Measurements from ENCODE around the gene ITPRIPL1.

Gene ITPRIPL1

DNA sequence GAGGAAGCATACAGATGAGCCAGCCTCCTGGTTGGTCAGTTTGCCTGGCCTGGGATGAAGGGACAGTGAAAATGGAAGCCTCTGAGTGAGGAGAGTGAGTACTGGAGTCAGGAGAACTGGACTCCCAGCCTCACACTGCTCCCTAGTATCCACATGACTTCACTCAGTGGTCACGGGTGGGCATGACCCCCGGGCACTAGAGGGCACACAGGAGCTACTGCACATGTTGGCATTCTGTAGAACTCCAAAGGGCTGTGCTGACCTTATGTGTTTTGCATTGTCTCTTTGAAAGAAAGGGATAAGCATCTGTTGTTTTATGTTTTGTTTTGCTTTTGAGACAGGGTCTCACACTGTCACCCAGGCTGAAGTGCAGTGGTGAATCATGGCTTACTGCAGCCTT is 34.2 kb downstream of the ITPRIPL1 start:
- DNase-seq (ENCODE audit: low read depth) = no peak

DNA sequence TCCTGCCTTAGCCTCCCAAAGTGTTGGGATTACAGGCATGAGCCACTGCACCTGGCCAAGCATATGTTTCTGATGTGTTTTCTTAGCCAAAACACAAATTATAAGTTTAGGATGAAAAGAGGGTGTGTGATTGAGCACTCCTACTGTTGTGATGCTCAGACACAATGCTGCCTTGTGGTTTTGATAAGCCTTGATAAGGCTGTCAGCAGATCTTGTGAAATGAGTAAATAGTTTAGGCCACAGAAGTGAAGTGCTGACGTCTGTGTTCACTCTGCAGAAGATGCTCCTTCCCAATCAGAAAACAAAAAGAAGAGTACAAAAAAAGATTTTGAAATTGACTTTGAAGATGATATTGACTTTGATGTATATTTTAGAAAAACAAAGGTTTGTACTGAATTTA is 34.7 kb downstream of the ITPRIPL1 start:
- no peak for DNase-seq (ENCODE audit: low read depth)

DNA sequence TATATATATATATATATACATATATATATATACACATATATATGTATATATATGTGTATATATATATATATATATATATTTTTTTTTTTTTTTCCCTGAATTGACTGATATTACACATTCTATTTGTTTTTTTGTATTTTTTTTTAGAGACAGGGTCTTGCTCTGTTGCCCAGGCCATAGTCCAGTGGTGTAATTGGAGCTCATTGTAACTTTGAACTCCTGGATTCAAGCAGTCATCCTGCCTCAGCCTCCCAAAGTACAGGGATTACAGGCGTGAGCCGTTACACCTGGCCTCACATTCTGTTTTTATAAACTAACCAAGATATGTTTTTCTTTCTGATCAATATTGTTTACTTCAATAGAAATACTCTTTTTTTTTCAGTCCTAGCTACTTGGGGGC is 36.6 kb downstream of the ITPRIPL1 start:
- no peak for DNase-seq (ENCODE audit: low read depth)

DNA sequence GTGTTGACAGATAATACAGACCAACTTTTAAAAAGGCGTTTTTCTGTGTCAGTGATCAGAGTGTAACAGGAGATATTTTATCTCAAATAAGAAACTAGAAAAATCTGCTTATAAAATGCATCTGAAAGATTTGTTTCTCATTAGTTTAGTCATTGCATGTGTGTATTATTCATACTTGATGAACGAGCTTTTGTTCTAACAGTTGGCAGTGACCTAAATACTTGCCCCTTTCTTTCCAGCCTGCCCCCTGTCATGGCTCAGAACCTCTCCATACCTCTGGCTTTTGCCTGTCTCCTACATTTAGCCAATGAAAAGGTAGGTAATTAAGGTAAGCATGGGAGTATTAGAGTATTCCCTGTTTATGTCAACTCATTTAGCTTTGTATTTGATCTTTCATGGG is 44.1 kb downstream of the ITPRIPL1 start:
- no peak for DNase-seq (ENCODE audit: low read depth)

DNA sequence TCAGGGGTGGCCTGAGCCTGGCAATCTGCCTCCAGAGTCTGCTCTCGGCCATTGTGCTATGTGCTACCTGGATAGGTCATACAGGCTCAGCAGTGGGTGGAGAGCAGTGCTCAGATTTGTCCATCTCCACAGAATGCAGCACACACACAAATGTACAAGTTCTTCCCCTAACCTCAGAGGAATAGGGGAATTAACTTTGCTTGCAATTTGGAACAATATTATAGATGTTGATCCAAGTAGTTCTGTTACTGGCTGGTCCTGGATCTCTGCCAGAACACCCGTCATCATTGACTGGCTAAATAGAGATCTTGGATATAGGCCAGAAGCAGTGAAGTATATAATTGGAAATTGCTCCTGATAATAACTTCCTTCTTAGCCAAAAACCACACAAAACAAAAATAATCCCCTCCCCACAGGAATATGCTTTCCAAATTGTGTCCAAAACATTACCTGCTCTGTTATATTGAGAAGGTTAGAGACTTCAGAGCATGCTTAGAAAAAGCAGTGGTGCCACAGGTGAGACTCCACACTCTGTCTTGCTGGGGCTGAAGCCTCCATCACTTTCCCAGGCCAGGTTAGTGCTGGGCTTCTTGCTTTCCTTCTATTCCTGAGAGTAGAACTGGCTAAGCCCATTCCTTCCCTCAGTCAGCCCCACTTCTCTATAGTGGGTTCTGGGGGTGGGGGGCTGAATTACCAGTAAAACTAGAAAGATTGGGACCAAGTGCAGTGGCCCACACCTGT is 49.3 kb downstream of the ITPRIPL1 start:
- no peak for DNase-seq (ENCODE audit: low read depth)
